ENCODE data around the gene MIB1. TPM values are rescaled to one million over a fixed set of nuclear protein-coding genes. Genes with fewer than 3 reads are reported as not detected.
A peak's percentile ranks its signal among the peaks of the same experiment; 100 is the strongest.

The MIB1 gene
- total RNA-seq, 1 donor from 2014 or later, result 90.9 TPM

GRCh38 chr18:21851327-21851961 lies 110.9 kb downstream of the MIB1 start:
- H3K4me1 Mint-ChIP-seq, result peaks cover 4% of the 10 kb centered on the region
- no peaks in the 10 kb centered on the region for H3K9me3 Mint-ChIP-seq
- no peak overlapping the region for H3K27ac Mint-ChIP-seq (ENCODE audit: unreplicated experiment)
- peak; percentile 48 for TF ChIP-seq CTCF (conservative IDR thresholded peaks at IDR 0.05)
- H3K36me3 Mint-ChIP-seq (ENCODE audit: low read depth), result peaks cover 12% of the 10 kb centered on the region
- H3K4me3 Mint-ChIP-seq, result no peak overlapping the region
- no peaks in the 10 kb centered on the region for H3K27me3 Mint-ChIP-seq (ENCODE audit: low read depth)
- DNase-seq (ENCODE audit: low read depth, low spot score), result no peak

DNA sequence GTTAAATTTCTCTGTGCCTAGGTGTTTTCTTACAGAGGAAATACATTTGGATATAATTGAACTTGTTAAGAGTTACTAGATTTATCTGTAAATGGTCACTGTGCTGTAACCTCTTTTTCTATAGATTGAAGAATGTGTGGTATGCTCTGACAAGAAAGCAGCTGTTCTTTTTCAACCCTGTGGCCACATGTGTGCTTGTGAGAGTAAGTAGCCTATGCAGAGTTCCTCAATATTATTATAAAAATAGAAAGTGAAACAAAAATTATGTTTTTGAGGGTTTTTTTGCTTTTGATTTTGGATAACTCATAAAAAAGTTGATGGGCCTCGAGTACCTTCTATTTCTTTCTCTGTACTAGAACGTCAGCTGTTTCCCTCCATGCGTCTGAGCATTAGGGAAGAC lies 112.4 kb downstream of the MIB1 start:
- Mint-ChIP-seq H3K9me3 (no peaks in the 10 kb centered on the region), H3K27ac (ENCODE audit: unreplicated experiment) (no peak overlapping the region), H3K4me1 (peaks cover 4% of the 10 kb centered on the region), H3K36me3 (ENCODE audit: low read depth) (peaks cover 14% of the 10 kb centered on the region), H3K4me3 (no peak overlapping the region), H3K27me3 (ENCODE audit: low read depth) (no peaks in the 10 kb centered on the region)
- TF ChIP-seq CTCF (conservative IDR thresholded peaks at IDR 0.05), result no peak
- DNase-seq (ENCODE audit: low read depth, low spot score), result no peak

DNA sequence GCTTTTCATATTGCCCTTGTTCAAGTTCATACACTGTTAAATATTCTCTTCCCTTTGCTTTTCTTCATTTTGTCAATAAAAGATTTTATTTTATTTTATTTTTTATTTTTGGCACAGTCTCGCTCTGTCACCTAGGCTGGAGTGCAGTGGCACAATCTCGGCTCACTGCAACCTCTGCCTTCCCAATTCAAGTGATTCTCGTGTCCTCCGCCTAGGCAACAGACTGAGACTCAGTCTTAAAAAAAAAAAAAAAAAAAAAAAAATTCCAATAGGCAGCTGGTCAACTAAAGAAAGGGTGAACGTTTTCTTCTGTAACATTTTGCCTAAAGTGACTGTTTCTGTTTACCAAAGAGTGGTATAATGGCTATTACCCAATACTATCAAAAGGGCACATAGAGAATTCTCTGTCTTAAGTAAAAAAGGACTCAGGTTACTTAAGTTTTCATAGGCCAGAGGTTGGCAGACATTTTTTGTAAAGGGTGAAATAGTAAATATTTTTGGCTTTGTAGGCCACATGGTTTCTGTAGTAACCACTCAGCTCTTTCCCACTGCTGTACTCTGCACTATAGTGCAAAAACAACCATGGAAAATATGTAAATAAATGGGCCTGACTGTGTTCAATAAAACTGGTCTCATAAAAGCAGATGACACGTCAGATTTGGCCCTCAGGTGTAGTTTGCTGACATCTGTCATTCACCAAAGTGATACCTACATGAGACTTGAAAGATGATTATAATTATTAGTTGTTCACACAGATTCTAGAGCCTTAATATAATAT lies 113.4 kb downstream of the MIB1 start:
- peaks cover 4% of the 10 kb centered on the region for H3K4me1 Mint-ChIP-seq
- no peak overlapping the region for H3K27ac Mint-ChIP-seq (ENCODE audit: unreplicated experiment)
- no peak overlapping the region for H3K4me3 Mint-ChIP-seq
- DNase-seq (ENCODE audit: low read depth, low spot score), result no peak
- no peak for TF ChIP-seq CTCF (conservative IDR thresholded peaks at IDR 0.05)
- H3K9me3 Mint-ChIP-seq, result no peaks in the 10 kb centered on the region
- H3K36me3 Mint-ChIP-seq (ENCODE audit: low read depth), result peaks cover 17% of the 10 kb centered on the region
- no peaks in the 10 kb centered on the region for H3K27me3 Mint-ChIP-seq (ENCODE audit: low read depth)

DNA sequence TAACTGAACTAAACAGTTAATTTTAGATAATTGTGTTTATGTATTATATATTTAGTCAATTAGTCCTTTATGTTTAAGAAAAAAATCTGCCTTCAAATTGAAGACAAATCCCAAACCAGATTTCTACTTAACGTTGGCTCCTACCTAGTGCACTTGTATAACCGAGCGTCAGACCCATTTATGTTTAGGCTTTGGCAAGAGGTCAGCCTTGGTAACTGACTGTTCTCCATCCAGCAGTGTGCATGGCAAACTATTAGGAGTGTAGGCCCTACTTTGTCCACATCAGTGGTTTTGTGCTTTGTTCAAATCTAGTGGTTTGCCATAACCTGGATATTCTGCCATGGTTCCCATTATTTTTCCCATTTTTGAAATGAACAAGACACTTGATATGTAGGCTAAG lies 114.8 kb downstream of the MIB1 start:
- no peak for DNase-seq (ENCODE audit: low read depth, low spot score)
- H3K9me3 Mint-ChIP-seq, result no peaks in the 10 kb centered on the region
- TF ChIP-seq CTCF (conservative IDR thresholded peaks at IDR 0.05), result no peak
- no peaks in the 10 kb centered on the region for H3K27me3 Mint-ChIP-seq (ENCODE audit: low read depth)
- no peak overlapping the region for H3K27ac Mint-ChIP-seq (ENCODE audit: unreplicated experiment)
- peaks cover 4% of the 10 kb centered on the region for H3K4me1 Mint-ChIP-seq
- H3K4me3 Mint-ChIP-seq, result no peak overlapping the region
- peaks cover 22% of the 10 kb centered on the region for H3K36me3 Mint-ChIP-seq (ENCODE audit: low read depth)

GRCh38 chr18:21857871-21858270 lies 117.3 kb downstream of the MIB1 start:
- no peaks in the 10 kb centered on the region for H3K9me3 Mint-ChIP-seq
- TF ChIP-seq CTCF (conservative IDR thresholded peaks at IDR 0.05), result no peak
- no peaks in the 10 kb centered on the region for H3K4me1 Mint-ChIP-seq
- H3K27ac Mint-ChIP-seq (ENCODE audit: unreplicated experiment), result no peak overlapping the region
- peaks cover 29% of the 10 kb centered on the region for H3K36me3 Mint-ChIP-seq (ENCODE audit: low read depth)
- no peaks in the 10 kb centered on the region for H3K27me3 Mint-ChIP-seq (ENCODE audit: low read depth)
- no peak overlapping the region for H3K4me3 Mint-ChIP-seq
- no peak for DNase-seq (ENCODE audit: low read depth, low spot score)

All from neural crest cell (in vitro differentiated cells).